22Rv1 (cell line): Measurements from ENCODE around the gene C1QTNF9B.
"Not testable (repeated sequence)": the region's sequence is repeated elsewhere in the genome, so short reads cannot be mapped to it uniquely, and the experiment has no call there.

Source experiments
- CTCF ChIP-seq: fragments of 450-650 bp; IDR thresholded peaks from 2 replicates; pipeline ENCODE4 v1.5.1; 2017; ENCODE audit warnings: mild to moderate bottlenecking
- ZFX ChIP-seq: fragments of 450-650 bp; IDR thresholded peaks from 2 replicates; pipeline ENCODE4 v1.6.1; 2017; ENCODE audit warnings: antibody characterized with exemption, borderline replicate concordance

DNA sequence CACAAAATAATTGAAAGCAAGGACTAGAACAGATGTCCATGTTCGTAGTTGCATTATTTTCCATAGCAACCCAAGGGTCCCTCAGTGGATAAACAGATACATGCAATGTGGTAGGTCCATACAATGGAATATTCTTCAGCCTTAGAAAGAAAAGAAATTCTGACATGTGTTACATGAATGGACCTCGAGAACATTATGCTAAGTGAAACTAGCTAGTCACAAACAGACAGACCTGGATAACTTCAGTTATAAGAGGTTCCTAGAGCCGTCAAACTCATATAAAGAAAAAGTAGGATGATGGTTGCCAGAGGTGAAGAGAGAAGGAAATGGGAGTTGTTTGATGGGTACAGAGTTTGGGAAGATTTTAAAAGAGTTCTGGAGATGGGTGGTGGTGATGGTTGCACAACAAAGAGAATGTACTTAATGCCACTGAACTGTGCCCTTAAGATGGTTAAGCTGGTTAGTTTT is at the start of gene C1QTNF9B:
- TF ChIP-seq CTCF, ZFX: not testable (repeated sequence)
